ENCODE results near the gene PRAMEF13. TPM values are rescaled to one million over a fixed set of nuclear protein-coding genes. Genes with fewer than 3 reads are reported as not detected.
A peak's percentile ranks its signal among the peaks of the same experiment; 100 is the strongest.
"Not testable (repeated sequence)": the region's sequence is repeated elsewhere in the genome, so short reads cannot be mapped to it uniquely, and the experiment has no call there.

PRAMEF13 gene
- total RNA-seq (2014; rRNA removed; shearing (Covaris generic)): not detected in 2 replicates

DNA sequence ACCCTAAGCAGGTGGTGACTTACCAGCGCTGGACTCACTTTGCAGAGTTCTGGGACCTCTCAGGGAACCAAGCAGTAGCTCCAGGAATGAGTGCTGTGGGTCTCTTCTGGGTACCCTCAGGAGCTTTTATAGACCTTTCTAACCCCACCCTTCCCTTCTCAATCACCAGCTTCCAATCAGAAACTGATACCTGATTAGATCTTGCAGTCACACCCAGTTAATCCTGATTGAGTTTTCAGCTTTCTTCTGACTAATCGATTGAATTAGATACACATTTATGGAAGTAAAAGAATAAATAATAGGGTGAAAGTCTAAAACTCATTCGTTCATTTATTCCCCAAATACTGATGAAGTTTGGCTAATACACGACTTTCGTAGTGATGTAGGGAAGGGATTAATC lies at the start of gene PRAMEF13:
Gene PRAMEF13 (minus strand): TSS at position 101 of the 400 bp plus-strand sequence. CDS start 1,820 bp downstream, outside the sequence.
- DNase-seq (ENCODE audit: low read depth): not testable (repeated sequence)

DNA sequence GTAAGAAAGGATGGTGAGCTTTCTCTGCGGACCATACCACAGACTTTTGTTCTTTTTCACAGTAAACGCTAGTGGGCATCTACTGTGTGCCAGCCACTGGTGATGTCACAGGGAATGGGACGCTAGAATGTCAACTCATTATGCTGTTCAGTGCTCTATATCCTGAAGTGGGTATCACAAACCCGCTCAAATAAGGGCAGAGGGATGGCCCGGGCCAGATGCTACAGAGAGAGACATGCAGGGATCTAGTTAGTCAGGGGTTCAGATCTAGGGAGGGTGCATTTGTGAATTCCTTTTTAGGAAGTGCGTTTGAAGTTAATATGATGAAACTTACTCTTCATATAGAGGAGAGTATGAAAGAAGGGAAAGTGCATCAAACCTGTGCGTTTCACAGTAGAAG lies 45.9 kb upstream of the PRAMEF13 start:
- not testable (repeated sequence) for DNase-seq (ENCODE audit: low read depth)

- not testable (repeated sequence) for DNase-seq (ENCODE audit: low read depth)
Observed at GRCh38 chr1:13246554-13246871, 45.3 kb upstream of the PRAMEF13 start.

- not testable (repeated sequence) for DNase-seq (ENCODE audit: low read depth)
Observed at GRCh38 chr1:13245841-13246553, 44.8 kb upstream of the PRAMEF13 start.

- not testable (repeated sequence) for DNase-seq (ENCODE audit: low read depth)
Observed at GRCh38 chr1:13243536-13244263, 42.5 kb upstream of the PRAMEF13 start.

GRCh38 chr1:13239633-13240032 lies 38.4 kb upstream of the PRAMEF13 start:
- DNase-seq (ENCODE audit: low read depth): not testable (repeated sequence)

- DNase-seq (ENCODE audit: low read depth): not testable (repeated sequence)
Observed at GRCh38 chr1:13237572-13237971, 36.4 kb upstream of the PRAMEF13 start.

GRCh38 chr1:13234057-13234456 lies 32.8 kb upstream of the PRAMEF13 start:
- DNase-seq (ENCODE audit: low read depth): not testable (repeated sequence)

DNA sequence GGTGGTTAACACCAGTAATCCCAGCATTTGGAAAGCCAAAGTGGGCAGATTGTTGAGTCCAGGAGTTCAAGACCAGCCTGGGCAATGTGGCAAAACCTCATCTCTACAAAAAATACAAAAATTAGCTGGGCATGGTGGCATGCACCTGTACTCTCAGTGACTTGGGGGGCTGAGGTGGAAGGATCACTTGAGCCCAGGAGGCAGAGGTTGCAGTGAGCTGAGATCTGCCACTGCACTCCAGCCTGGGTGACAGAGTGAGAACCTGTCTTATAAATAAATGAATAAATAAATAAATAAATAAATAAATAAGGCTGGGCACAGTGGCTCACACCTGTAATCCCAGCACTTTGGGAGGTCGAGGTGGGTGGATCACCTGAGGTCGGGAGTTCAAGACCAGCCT lies 30.8 kb upstream of the PRAMEF13 start:
- DNase-seq (ENCODE audit: low read depth): not testable (repeated sequence)

DNA sequence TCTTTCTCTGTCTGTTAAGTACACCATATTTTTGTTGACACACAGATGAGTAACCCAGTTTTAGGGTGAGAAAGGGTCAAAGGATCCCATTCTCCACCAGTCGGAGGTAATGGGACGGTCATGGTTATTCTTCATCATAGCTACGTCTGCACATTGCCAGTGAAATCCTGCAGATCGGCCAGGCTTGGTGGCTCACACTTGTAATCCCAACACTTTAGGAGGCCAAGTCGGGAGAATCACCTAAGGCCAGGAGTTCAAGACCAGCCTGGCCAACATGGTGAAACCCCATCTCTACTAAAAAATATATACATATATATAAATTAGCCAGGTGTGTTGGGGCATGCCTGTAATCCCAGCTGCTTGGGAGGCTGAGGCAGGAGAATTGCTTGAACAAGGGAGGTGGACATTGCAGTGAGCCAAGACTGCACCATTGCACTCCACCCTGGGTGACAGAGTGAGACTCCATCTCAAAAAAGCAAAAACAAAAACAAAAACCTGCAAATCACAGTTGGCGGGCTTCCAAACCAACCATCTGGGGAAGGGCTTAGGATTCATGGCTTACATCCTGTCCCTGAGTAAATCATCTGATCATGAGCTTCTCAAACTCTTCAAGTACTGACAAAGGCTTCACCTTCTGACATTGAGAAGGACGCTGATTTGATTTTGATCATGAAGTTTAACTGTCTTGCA lies 30.0 kb upstream of the PRAMEF13 start:
- DNase-seq (ENCODE audit: low read depth): not testable (repeated sequence)

- DNase-seq (ENCODE audit: low read depth): not testable (repeated sequence)
Observed at GRCh38 chr1:13230601-13231000, 29.4 kb upstream of the PRAMEF13 start.

- not testable (repeated sequence) for DNase-seq (ENCODE audit: low read depth)
Observed at GRCh38 chr1:13230096-13230495, 28.9 kb upstream of the PRAMEF13 start.

DNA sequence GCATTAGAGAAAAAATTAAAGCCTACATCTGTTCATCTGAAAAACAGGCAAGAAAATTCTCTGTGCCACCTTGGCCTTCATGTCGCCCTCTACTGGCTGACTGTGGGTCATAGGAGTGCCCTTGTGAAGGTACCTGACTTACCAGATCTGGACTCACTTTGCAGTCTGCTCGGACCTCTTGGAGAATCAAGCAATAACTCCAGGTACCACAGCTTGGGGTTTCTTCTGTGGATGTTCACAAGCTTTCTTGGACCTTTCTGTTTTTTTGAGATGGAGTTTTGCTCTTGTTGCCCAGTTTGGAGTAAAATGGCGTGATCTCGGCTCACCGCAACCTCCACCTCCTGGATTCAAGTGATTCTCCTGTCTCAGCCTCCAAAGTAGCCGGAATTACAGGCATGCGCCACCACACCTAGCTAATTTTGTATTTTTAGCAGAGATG lies 27.2 kb upstream of the PRAMEF13 start:
- peak; percentile 43 for DNase-seq (ENCODE audit: low read depth)

DNA sequence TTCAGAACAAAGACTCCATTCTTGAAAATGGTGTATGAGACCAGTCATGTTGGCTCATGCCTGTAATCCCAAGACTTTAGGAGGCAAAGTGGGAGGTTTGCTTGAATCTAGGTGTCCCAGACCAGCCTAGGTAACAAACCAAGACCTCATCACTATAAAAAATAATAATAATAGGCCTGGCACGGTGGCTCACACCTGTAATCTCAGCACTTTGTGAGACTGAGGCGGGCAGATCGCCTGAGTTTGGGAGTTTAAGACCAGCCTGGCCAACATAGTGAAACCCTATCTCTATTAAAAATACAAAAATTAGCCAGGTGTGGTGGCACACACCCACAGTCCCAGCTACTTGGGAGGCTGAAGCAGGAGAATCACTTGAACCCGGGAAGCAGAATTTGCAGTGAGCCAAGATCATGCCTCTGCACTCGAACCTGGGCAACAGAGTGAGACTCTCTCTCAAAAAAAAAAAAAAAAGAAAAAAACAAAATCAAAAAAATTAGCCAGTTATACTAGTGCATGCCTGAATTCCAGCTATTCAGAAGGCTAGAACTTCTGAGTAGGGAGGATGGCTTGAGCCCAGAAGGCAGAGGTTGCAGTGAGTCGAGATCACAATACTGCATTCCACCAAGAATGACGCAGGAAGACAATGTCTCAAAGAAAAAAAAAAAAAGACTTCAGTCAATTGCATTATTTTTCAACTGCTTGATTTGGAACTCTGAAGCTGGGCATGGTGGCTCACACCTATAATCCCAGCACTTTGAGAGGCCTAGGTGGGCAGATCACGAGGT lies 26.3 kb upstream of the PRAMEF13 start:
- DNase-seq (ENCODE audit: low read depth): not testable (repeated sequence)

GRCh38 chr1:13225675-13226204 lies 24.5 kb upstream of the PRAMEF13 start, which contains the start of gene PRAMEF18:
Gene PRAMEF18, minus strand, starts transcription at chr1:13226154. Its CDS starts 48 bp downstream, at chr1:13226106.
- not testable (repeated sequence) for DNase-seq (ENCODE audit: low read depth)

GRCh38 chr1:13224480-13225060 lies 23.4 kb upstream of the PRAMEF13 start:
- no peak for DNase-seq (ENCODE audit: low read depth)

GRCh38 chr1:13222788-13223187 lies 21.6 kb upstream of the PRAMEF13 start:
- not testable (repeated sequence) for DNase-seq (ENCODE audit: low read depth)

GRCh38 chr1:13219203-13219602 lies 18.0 kb upstream of the PRAMEF13 start:
- DNase-seq (ENCODE audit: low read depth): not testable (repeated sequence)

DNA sequence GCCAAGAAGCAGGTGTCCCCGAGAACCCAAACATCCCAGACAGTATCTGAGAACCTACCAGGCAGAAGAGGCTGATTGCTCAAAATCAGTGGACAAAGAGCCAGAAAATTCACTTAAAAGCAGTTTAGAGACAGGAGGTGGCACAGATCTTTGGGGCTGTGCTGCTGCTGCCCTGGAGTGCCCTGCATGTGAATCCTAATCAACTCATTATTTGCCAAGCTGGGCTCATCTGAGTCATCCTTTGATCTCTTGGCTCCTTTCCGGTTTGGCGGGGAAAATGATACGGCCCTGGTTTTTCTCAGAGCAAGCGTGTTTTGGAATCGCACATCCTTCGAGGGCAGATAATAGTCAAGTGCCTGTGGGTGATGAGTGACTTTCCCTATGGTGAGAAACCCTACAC lies 15.4 kb upstream of the PRAMEF13 start:
- not testable (repeated sequence) for DNase-seq (ENCODE audit: low read depth)

DNA sequence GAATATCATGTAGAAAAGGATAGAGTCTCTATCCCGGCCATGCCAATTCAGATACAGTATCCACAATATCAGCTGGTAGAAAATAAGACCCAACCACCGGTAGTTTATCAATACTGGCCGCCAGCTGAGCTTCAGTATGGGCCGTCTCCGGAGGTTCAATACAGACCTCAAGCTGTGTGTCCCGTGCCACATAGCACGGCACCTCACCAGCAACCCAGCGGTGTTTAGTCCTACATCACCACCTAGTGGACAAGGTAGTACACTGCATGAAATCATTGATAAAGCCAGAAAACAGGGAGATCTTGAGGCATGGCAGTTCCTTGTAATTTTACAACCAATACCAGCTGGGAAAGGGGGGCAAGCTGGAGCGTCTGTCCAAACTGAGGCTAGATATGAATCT lies 7.5 kb upstream of the PRAMEF13 start:
- DNase-seq (ENCODE audit: low read depth): not testable (repeated sequence)

DNA sequence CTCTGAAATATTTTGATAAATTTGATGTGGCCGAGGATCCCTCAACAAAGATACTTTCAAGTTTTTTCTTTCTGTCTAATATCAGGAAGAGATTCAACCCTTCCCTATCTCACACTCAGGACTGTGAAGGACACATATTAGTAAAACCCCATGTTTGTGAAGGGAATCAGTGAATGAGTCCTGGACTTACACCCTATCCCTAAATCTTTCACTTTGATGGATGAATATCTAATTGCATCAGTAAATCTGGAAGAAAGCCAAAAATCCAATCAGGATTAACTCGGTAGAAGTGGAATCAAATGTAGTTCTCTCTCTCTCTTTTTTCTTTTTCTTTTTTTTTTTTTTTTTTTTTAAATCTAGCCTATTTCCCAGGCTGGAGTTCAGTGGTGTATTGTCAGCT lies 29.7 kb downstream of the PRAMEF13 start, which contains the start of gene PRAMEF9:
Gene PRAMEF9 (plus strand): TSS at position 301 of the 400 bp plus-strand sequence. CDS start 3,433 bp downstream, outside the sequence.
- DNase-seq (ENCODE audit: low read depth): not testable (repeated sequence)

Data from M059J (cell line).